Esophagus squamous epithelium (tissue), 5 donors: Measurements from ENCODE around the gene CTNNA3. TPM values are rescaled to one million over a fixed set of nuclear protein-coding genes. Genes with fewer than 3 reads are reported as not detected.
"Not testable (repeated sequence)": the region's sequence is repeated elsewhere in the genome, so short reads cannot be mapped to it uniquely, and the experiment has no call there.

Experiments used
- DNase-seq: peaks from one replicate; lab custom pipeline; 2025; lab: John Stamatoyannopoulos, UW
- H3K27ac ChIP-seq, 4 donors: fragments of 200-600 bp; sonication (generic); one replicate each; pipeline ENCODE4 v1.5.1; 2016 to 2019; ENCODE audit warnings: mild to moderate bottlenecking in 1 of 4
- H3K27me3 ChIP-seq, 4 donors: fragments of 200-600 bp; sonication (generic); 1 replicate in 3 of 4; 2 replicates in 1 of 4; pipeline versions ENCODE4 v1.5.1 to v1.6.0; 2017 to 2021; ENCODE audit warnings: antibody characterized with exemption in 1 of 4
- H3K36me3 ChIP-seq, 3 donors: fragments of 200-600 bp; sonication (generic); one replicate each; pipeline ENCODE4 v1.5.1; 2016 to 2019
- H3K4me1 ChIP-seq, 3 donors: fragments of 200-600 bp; sonication (generic); one replicate each; pipeline ENCODE4 v1.5.1; 2017 to 2019
- H3K4me3 ChIP-seq, 4 donors: fragments of 200-600 bp; sonication (generic); 1 replicate in 3 of 4; 2 replicates in 1 of 4; pipeline ENCODE4 v1.5.1; 2016 to 2019; ENCODE audit warnings: mild to moderate bottlenecking in 2 of 4, moderate library complexity in 1 of 4
- H3K9me3 ChIP-seq, 3 donors: fragments of 200-600 bp; sonication (generic); one replicate each; pipeline ENCODE4 v1.5.1; 2016 to 2019
- CTCF ChIP-seq, 6 experiments: fragments of 450-650 bp in 4 of 6; fragments of 200-600 bp in 2 of 6; sonication (generic) in 2 of 6; IDR thresholded peaks; one replicate each; pipeline ENCODE4 v1.5.1; 2016 to 2019; ENCODE audit warnings: antibody characterized with exemption in 6 of 6, mild to moderate bottlenecking in 4 of 6, moderate library complexity in 4 of 6
- POLR2A ChIP-seq, 4 donors: fragments of 450-650 bp; IDR thresholded peaks; one replicate each; pipeline ENCODE4 v1.6.1; 2017; ENCODE audit warnings: antibody characterized with exemption in 4 of 4, mild to moderate bottlenecking in 4 of 4, moderate library complexity in 3 of 4
- WGBS, 2 donors: methylation state at CpG; one replicate each; pipeline ENCODE4 v1.1.5; 2018; 5-methylcytosine and 5-hydroxymethylcytosine counted together
- intact Hi-C: fragments of 100-400 bp; cut with DNase I; formaldehyde crosslinking; loops from one replicate; pipeline ENCODE4 v1.15.0; 2022
- total RNA-seq, 4 donors: library from RNA; depleted of rRNA; stranded (reverse); fragments of >200 nt; gene quantifications; one replicate each; pipeline ENCODE4 v1.1.0, GENCODE V29; 2016
- donor health status: DM: yes; HTN: yes; CAD: no.

The CTNNA3 gene
- total RNA-seq, 4 donors from 2014 or later: 0.29 to 1.9 (median 0.61) TPM; not detected in 1

DNA sequence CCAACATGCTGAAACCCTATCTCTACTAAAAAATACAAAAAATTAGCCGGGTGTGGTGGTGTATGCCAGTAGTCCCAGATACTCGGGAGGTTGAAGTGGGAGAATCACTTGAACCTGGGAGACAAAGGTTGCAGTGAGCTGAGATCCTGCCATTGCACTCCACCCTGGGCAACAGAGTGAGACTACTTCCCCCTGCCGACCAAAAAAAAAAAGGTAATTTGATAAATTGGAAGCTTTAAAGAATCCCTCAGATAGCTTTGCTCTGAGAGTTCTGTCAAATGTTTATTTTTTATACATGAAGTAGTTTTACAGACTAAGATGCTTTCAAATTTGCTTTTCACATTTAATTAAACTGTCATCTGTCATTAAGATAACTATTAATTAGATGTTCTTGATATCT is 1333.5 kb downstream of the CTNNA3 start:
- intact Hi-C loops: no loop called here
- TF ChIP-seq POLR2A (IDR thresholded peaks at IDR 0.05): no peak
- no peak for TF ChIP-seq CTCF (IDR thresholded peaks at IDR 0.05)
- no peaks in the 10 kb centered on the region for H3K4me1 ChIP-seq
- no peaks in the 10 kb centered on the region for H3K27me3 ChIP-seq
- H3K27ac ChIP-seq: no peak overlapping the region
- no peak for DNase-seq
- H3K9me3 ChIP-seq: no peaks in the 10 kb centered on the region
- H3K36me3 ChIP-seq: no peaks in the 10 kb centered on the region
- 65 to 84% methylated on average over 3 of the region's 3 CpGs for WGBS, 2 donors
- no peak overlapping the region for H3K4me3 ChIP-seq

- H3K4me1 ChIP-seq, DNase-seq, H3K4me3 ChIP-seq, intact Hi-C loops, H3K27me3 ChIP-seq, H3K9me3 ChIP-seq, H3K36me3 ChIP-seq, H3K27ac ChIP-seq: not testable (repeated sequence)
- WGBS, 2 donors: 84 to 89% methylated on average over 8 to 12 of the region's 12 CpGs
These were observed 1342.2 kb downstream of the CTNNA3 start for GRCh38 chr10:66353822-66354221.

DNA sequence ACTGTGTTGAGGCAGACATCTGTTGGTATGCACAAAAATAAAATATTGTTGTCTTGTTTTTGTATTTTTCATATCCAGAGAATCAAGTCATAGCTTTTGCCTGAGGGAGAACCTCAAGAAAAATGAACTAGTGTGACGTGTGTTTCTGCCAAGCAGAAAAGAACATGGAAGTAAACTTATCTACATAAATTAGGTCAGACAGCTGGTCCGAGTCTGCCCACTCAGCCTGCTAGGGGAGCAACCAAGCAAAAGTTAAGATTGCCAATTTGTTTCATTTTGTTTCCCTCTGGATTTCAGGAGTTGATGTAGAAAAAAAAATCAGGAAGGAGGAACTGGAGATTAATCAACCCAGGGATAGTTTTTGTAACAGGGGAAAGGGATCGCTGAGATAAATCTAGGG is 1342.6 kb downstream of the CTNNA3 start:
- Histone ChIP-seq H3K4me1 (no peaks in the 10 kb centered on the region), H3K36me3 (no peaks in the 10 kb centered on the region), H3K27me3 (no peaks in the 10 kb centered on the region), H3K4me3 (no peak overlapping the region), H3K9me3 (no peaks in the 10 kb centered on the region), H3K27ac (no peak overlapping the region)
- 50 to 54% methylated on average over 3 of the region's 3 CpGs for WGBS, 2 donors
- intact Hi-C loops: no loop called here
- TF ChIP-seq POLR2A (IDR thresholded peaks at IDR 0.05) (no peak), CTCF (IDR thresholded peaks at IDR 0.05) (no peak)
- DNase-seq: no peak

DNA sequence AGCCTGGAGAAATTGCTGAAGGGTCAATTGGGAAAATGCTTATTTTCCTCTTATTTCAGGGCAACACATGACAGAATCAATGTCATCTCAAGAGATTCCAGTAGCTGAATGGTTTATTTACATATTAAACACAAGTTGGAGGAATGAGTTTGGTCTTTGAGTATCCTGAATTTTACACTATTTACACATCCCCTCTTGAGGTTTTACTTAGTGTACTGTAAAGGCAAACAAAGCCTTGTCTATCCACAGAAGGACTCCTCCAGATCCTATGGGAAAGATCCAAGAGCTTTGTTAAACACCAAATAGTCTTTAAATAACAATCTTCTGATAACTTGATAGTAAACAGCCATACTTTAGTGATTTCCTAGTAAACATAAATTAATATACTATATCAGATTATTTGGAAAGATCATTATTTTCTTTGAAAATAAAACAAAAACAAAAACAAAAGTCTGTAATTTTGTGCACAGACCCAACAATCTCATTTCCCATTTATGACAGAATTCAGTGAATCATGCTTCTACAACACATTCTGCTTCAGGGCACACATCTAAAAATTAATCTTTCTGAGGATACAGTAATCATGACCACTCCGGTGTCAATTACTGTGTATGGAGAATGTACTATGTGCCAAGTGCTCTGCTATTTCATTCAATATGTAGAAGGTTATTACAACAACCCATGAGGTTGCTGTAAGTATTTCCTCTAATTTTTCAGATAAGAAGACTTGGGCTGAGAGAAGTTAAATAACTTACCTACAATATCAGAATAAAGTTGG is 1345.2 kb downstream of the CTNNA3 start:
- no peaks in the 10 kb centered on the region for H3K27me3 ChIP-seq
- no peaks in the 10 kb centered on the region for H3K4me1 ChIP-seq
- H3K27ac ChIP-seq: no peak overlapping the region
- intact Hi-C loops: no loop called here
- TF ChIP-seq POLR2A (IDR thresholded peaks at IDR 0.05) (no peak), CTCF (IDR thresholded peaks at IDR 0.05) (no peak)
- H3K4me3 ChIP-seq: no peak overlapping the region
- H3K9me3 ChIP-seq: no peaks in the 10 kb centered on the region
- DNase-seq: no peak
- 67 to 74% methylated on average over 1 of the region's 1 CpG for WGBS, 2 donors
- no peaks in the 10 kb centered on the region for H3K36me3 ChIP-seq

GRCh38 chr10:66349726-66350125 is 1346.3 kb downstream of the CTNNA3 start:
- Histone ChIP-seq H3K36me3 (no peaks in the 10 kb centered on the region), H3K4me1 (no peaks in the 10 kb centered on the region), H3K27ac (no peak overlapping the region), H3K27me3 (no peaks in the 10 kb centered on the region), H3K4me3 (no peak overlapping the region), H3K9me3 (no peaks in the 10 kb centered on the region)
- intact Hi-C loops: no loop called here
- TF ChIP-seq POLR2A (IDR thresholded peaks at IDR 0.05) (no peak), CTCF (IDR thresholded peaks at IDR 0.05) (no peak)
- no peak for DNase-seq
- 31 to 41% methylated on average over 1 of the region's 1 CpG for whole genome bisulfite sequencing, 2 donors
